GM21619 (cell line): Measurements from ENCODE around the gene GPD2.

ENCODE experiments used
- ATAC-seq: cut with Tn5 transposase; IDR thresholded peaks from one replicate; pipeline ENCODE4 v1.9.1; 2021; ENCODE audit not compliant: unreplicated experiment

The GPD2 gene

GRCh38 chr2:156435396-156435717, 822 bp upstream of the GPD2 start:
- ATAC-seq: peak; percentile 0

GRCh38 chr2:156436497-156437085, 412 bp downstream of the GPD2 start:
- ATAC-seq: peak; percentile 46

- ATAC-seq: peak; percentile 24
Observed at GRCh38 chr2:156437272-156437930, 1.2 kb downstream of the GPD2 start.

- ATAC-seq: no peak
Observed at GRCh38 chr2:156437931-156438410, 1.8 kb downstream of the GPD2 start.

- ATAC-seq: no peak
Observed at GRCh38 chr2:156443089-156443488, 6.9 kb downstream of the GPD2 start.

GRCh38 chr2:156445296-156446220, 9.4 kb downstream of the GPD2 start:
- peak; percentile 65 for ATAC-seq

- ATAC-seq: no peak
Observed at GRCh38 chr2:156447761-156448160, 11.6 kb downstream of the GPD2 start.

- no peak for ATAC-seq
Observed at GRCh38 chr2:156448766-156449165, 12.6 kb downstream of the GPD2 start.

- ATAC-seq: no peak
Observed at GRCh38 chr2:156452971-156453370, 16.8 kb downstream of the GPD2 start.

GRCh38 chr2:156455361-156455975, 19.3 kb downstream of the GPD2 start:
- ATAC-seq: peak; percentile 43

- ATAC-seq: peak; percentile 70
Observed at GRCh38 chr2:156456616-156457015, 20.4 kb downstream of the GPD2 start.

GRCh38 chr2:156457523-156458517, 21.6 kb downstream of the GPD2 start:
- ATAC-seq: no peak

- no peak for ATAC-seq
Observed at GRCh38 chr2:156459720-156460119, 23.5 kb downstream of the GPD2 start.

- ATAC-seq: no peak
Observed at GRCh38 chr2:156464106-156464505, 27.9 kb downstream of the GPD2 start.

GRCh38 chr2:156465573-156465972, 29.4 kb downstream of the GPD2 start:
- no peak for ATAC-seq

- no peak for ATAC-seq
Observed at GRCh38 chr2:156466739-156467405, 30.7 kb downstream of the GPD2 start.

- peak; percentile 30 for ATAC-seq
Observed at GRCh38 chr2:156470975-156471583, 34.9 kb downstream of the GPD2 start.

GRCh38 chr2:156471762-156472161, 35.6 kb downstream of the GPD2 start:
- ATAC-seq: no peak

GRCh38 chr2:156472686-156473085, 36.5 kb downstream of the GPD2 start:
- ATAC-seq: peak; percentile 45
